H1 (cell line): ENCODE results near the gene UGT1A3. TPM values are rescaled to one million over a fixed set of nuclear protein-coding genes. Genes with fewer than 3 reads are reported as not detected.
A peak's percentile ranks its signal among the peaks of the same experiment; 100 is the strongest.

ENCODE experiments used
- CTCF ChIA-PET: fragments of 300-600 bp; sonication (Branson Sonifier 250); formaldehyde crosslinking; loops from one replicate; lab custom pipeline; 2021; ENCODE audit not compliant: partially characterized antibody; lab: Charles Lee
- POLR2A ChIA-PET: fragments of 300-600 bp; sonication (Branson Sonifier 250); formaldehyde crosslinking; loops from one replicate; lab custom pipeline; 2021; ENCODE audit warnings: inconsistent platforms; ENCODE audit not compliant: partially characterized antibody; lab: Charles Lee
- DNase-seq, 2 experiments: peaks; one replicate each; pipeline versions ENCODE4 v3.0.0 to v3.0.0-alpha.2; 2010 to 2022; ENCODE audit warnings: low spot score in 2 of 2, low read depth in 1 of 2, mixed read lengths in 1 of 2
- FAIRE-seq: peaks from 2 replicates; lab custom pipeline; 2011; peaks lifted over from hg19 to GRCh38; lab: Jason Lieb, UNC
- H2AFZ ChIP-seq: 2 replicates; pipeline ENCODE4 v1.8.1; 2012; ENCODE audit warnings: low read length, inconsistent platforms
- H2AK5ac ChIP-seq: 2 replicates; pipeline ENCODE4 v1.6.1; 2013; ENCODE audit warnings: low read depth, low read length
- H2BK120ac ChIP-seq: replicated peaks from 2 replicates; pipeline ENCODE3; 2013; ENCODE audit warnings: low read depth, low read length, inconsistent platforms
- H2BK12ac ChIP-seq: 2 replicates; pipeline ENCODE4 v1.6.1; 2013; ENCODE audit warnings: low read depth, low read length
- H2BK15ac ChIP-seq: 2 replicates; pipeline ENCODE4 v1.6.1; 2013; ENCODE audit warnings: low read length
- H2BK20ac ChIP-seq: 2 replicates; pipeline ENCODE4 v1.6.1; 2013; ENCODE audit warnings: low read length
- H2BK5ac ChIP-seq: 2 replicates; pipeline ENCODE4 v1.6.1; 2013; ENCODE audit warnings: low read depth, low read length
- H3K14ac ChIP-seq: 2 replicates; pipeline ENCODE4 v1.6.1; 2013; ENCODE audit warnings: inconsistent platforms; ENCODE audit not compliant: insufficient read length
- H3K18ac ChIP-seq: 2 replicates; pipeline ENCODE4 v1.6.1; 2013; ENCODE audit warnings: low read length; ENCODE audit errors: extremely low read depth
- H3K23ac ChIP-seq: 2 replicates; pipeline ENCODE4 v1.6.1; 2013; ENCODE audit warnings: inconsistent platforms; ENCODE audit not compliant: insufficient read length
- H3K23me2 ChIP-seq: 2 replicates; pipeline ENCODE4 v1.6.1; 2013; ENCODE audit warnings: low read depth, low read length
- H3K27ac ChIP-seq: 2 replicates; pipeline ENCODE4 v1.6.1; 2011; ENCODE audit warnings: low read depth, low read length, inconsistent platforms
- H3K27me3 ChIP-seq, 4 experiments: replicated peaks in 1 of 4; 1 replicate in 1 of 4; 2 replicates in 3 of 4; pipeline versions ENCODE4 v1.6.1 to v1.8.1; 2011 to 2013; ENCODE audit warnings: low read length in 3 of 4, mild to moderate bottlenecking in 3 of 4, inconsistent platforms in 2 of 4, mixed read lengths in 2 of 4, moderate library complexity in 1 of 4; ENCODE audit not compliant: control insufficient read depth in 3 of 4, insufficient read depth in 3 of 4; ENCODE audit errors: extremely low read depth in 1 of 4
- H3K36me3 ChIP-seq, 4 experiments: 2 replicates each; pipeline versions ENCODE4 v1.6.1 to v1.8.1; 2011 to 2013; ENCODE audit warnings: mild to moderate bottlenecking in 4 of 4, low read length in 3 of 4, moderate library complexity in 2 of 4, control low read depth in 1 of 4, inconsistent platforms in 1 of 4; ENCODE audit not compliant: insufficient read depth in 4 of 4, control insufficient read depth in 2 of 4
- H3K4ac ChIP-seq: replicated peaks from 2 replicates; pipeline ENCODE3; 2013; ENCODE audit warnings: low read length, low read depth, mixed read lengths, inconsistent platforms; ENCODE audit not compliant: insufficient read length
- H3K4me1 ChIP-seq, 4 experiments: replicated peaks in 1 of 4; 1 replicate in 1 of 4; 2 replicates in 3 of 4; pipeline versions ENCODE4 v1.6.1 to v1.8.1; 2011 to 2013; ENCODE audit warnings: low read length in 3 of 4, inconsistent platforms in 2 of 4, mixed read lengths in 1 of 4; ENCODE audit not compliant: insufficient read depth in 4 of 4, control insufficient read depth in 3 of 4
- H3K4me2 ChIP-seq, 2 experiments: 2 replicates each; pipeline versions ENCODE4 v1.6.1 to v1.8.1; 2011 to 2013; ENCODE audit warnings: low read depth in 2 of 2, low read length in 2 of 2, control low read depth in 1 of 2, inconsistent platforms in 1 of 2, mild to moderate bottlenecking in 1 of 2; ENCODE audit not compliant: insufficient read depth in 1 of 2
- H3K4me3 ChIP-seq, 4 experiments: fragments of 200-600, 300-600 bp in 1 of 4; sonication (generic), shearing (Covaris generic), sonication (Bioruptor Twin) in 1 of 4; 2 replicates each; pipeline versions ENCODE4 v1.5.1 to v1.8.1; 2011 to 2016; ENCODE audit warnings: low read length in 4 of 4, low read depth in 3 of 4, control low read depth in 2 of 4, inconsistent platforms in 2 of 4, mild to moderate bottlenecking in 2 of 4, mixed read lengths in 1 of 4, moderate library complexity in 1 of 4; ENCODE audit not compliant: insufficient read depth in 2 of 4; ENCODE audit errors: extremely low read depth in 1 of 4
- H3K56ac ChIP-seq: replicated peaks from 2 replicates; pipeline ENCODE3; 2013; ENCODE audit warnings: low read depth, mild to moderate bottlenecking, mixed read lengths, low read length, inconsistent platforms; ENCODE audit not compliant: insufficient read length
- H3K79me1 ChIP-seq: 2 replicates; pipeline ENCODE4 v1.6.1; 2013; ENCODE audit warnings: low read depth, low read length, control low read depth
- H3K79me2 ChIP-seq, 2 experiments: 2 replicates each; pipeline versions ENCODE4 v1.6.1 to v1.8.1; 2012 to 2013; ENCODE audit warnings: low read length in 2 of 2, mild to moderate bottlenecking in 2 of 2, inconsistent platforms in 1 of 2; ENCODE audit not compliant: insufficient read depth in 2 of 2, control insufficient read depth in 1 of 2
- H3K9ac ChIP-seq, 4 experiments: replicated peaks in 1 of 4; 1 replicate in 1 of 4; 2 replicates in 3 of 4; pipeline versions ENCODE4 v1.6.1 to v1.8.1; 2011 to 2013; ENCODE audit warnings: low read depth in 3 of 4, low read length in 3 of 4, control low read depth in 2 of 4, mild to moderate bottlenecking in 2 of 4, moderate library complexity in 2 of 4, inconsistent platforms in 1 of 4; ENCODE audit errors: extremely low read depth in 1 of 4
- H3K9me3 ChIP-seq, 2 experiments: 2 replicates each; pipeline versions ENCODE4 v1.6.1 to v1.8.1; 2012 to 2013; ENCODE audit warnings: mild to moderate bottlenecking in 2 of 2, moderate library complexity in 2 of 2, control low read depth in 1 of 2, inconsistent platforms in 1 of 2, low read depth in 1 of 2, low read length in 1 of 2, mixed read lengths in 1 of 2; ENCODE audit not compliant: insufficient read depth in 2 of 2
- H4K20me1 ChIP-seq, 2 experiments: replicated peaks in 1 of 2; 2 replicates each; pipeline versions ENCODE3 to v1.8.1; 2011 to 2013; ENCODE audit warnings: inconsistent platforms in 2 of 2, low read length in 2 of 2, mild to moderate bottlenecking in 1 of 2; ENCODE audit not compliant: insufficient read depth in 2 of 2, control insufficient read depth in 1 of 2
- H4K5ac ChIP-seq: 2 replicates; pipeline ENCODE4 v1.6.1; 2013; ENCODE audit warnings: low read length, low read depth, mixed read lengths, inconsistent platforms; ENCODE audit not compliant: insufficient read length
- H4K8ac ChIP-seq: 2 replicates; pipeline ENCODE4 v1.8.0; 2013; ENCODE audit warnings: mild to moderate bottlenecking, moderate library complexity, low read length, inconsistent platforms; ENCODE audit not compliant: insufficient read depth; ENCODE audit errors: extremely low read depth
- H4K91ac ChIP-seq: replicated peaks from 2 replicates; pipeline ENCODE3; 2013; ENCODE audit warnings: low read length, mixed read lengths, inconsistent platforms; ENCODE audit not compliant: insufficient read length
- ATF2 ChIP-seq: IDR thresholded peaks from 2 replicates; pipeline ENCODE4 v1.6.1; 2012; ENCODE audit warnings: low read length, inconsistent platforms
- CBX8 ChIP-seq: fragments of 300-800, 300-1000 bp; sonication (generic); IDR thresholded peaks from 2 replicates; pipeline ENCODE4 v1.7.1; 2016; ENCODE audit warnings: low read depth, low read length, borderline replicate concordance
- CHD2 ChIP-seq: IDR thresholded peaks from 2 replicates; pipeline ENCODE4 v1.6.1; 2012; ENCODE audit warnings: low read length, improper control_type of control experiment
- E2F6 ChIP-seq: IDR thresholded peaks from 2 replicates; pipeline ENCODE4 v1.6.1; 2012; ENCODE audit warnings: inconsistent platforms
- EZH2 ChIP-seq: fragments of 200-600 bp; sonication (generic); IDR thresholded peaks from 2 replicates; pipeline ENCODE4 v1.7.1; 2012; ENCODE audit warnings: low read depth, mild to moderate bottlenecking, moderate library complexity, low read length, inconsistent platforms; ENCODE audit not compliant: severe bottlenecking
- RAD21 ChIP-seq, 2 experiments: IDR thresholded peaks in 1 of 2; conservative IDR thresholded peaks in 1 of 2; 2 replicates each; pipeline ENCODE4 v1.6.1; 2011; ENCODE audit warnings: low read depth in 2 of 2, low read length in 2 of 2, improper control_type of control experiment in 1 of 2, inconsistent platforms in 1 of 2, mild to moderate bottlenecking in 1 of 2, moderate library complexity in 1 of 2
- SAP30 ChIP-seq: fragments of 300-600 bp; sonication (generic); IDR thresholded peaks from 2 replicates; pipeline ENCODE4 v1.7.1; 2012; ENCODE audit warnings: low read length, moderate library complexity, mild to moderate bottlenecking, inconsistent platforms; ENCODE audit not compliant: insufficient read depth, insufficient replicate concordance
- SIX5 ChIP-seq: IDR thresholded peaks from 2 replicates; pipeline ENCODE4 v1.6.1; 2011; ENCODE audit warnings: mild to moderate bottlenecking, low read depth, low read length
- SP2 ChIP-seq: IDR thresholded peaks from 2 replicates; pipeline ENCODE4 v1.6.1; 2012; ENCODE audit warnings: mild to moderate bottlenecking, low read length, inconsistent platforms
- WGBS, 2 experiments: shearing (Covaris generic) in 1 of 2; methylation state at CpG; one replicate each; pipeline versions ENCODE4 v1.1.6 to v1.1.7; 2013 to 2015; ENCODE audit warnings: low lambda C conversion rate in 2 of 2, mixed read lengths in 2 of 2, inconsistent platforms in 1 of 2, low coverage in 1 of 2, missing lambda C conversion rate in 1 of 2; ENCODE audit not compliant: insufficient replicate concordance in 2 of 2, insufficient coverage in 1 of 2, insufficient read length in 1 of 2; ENCODE audit errors: extremely low coverage in 1 of 2, missing lambda C conversion rate in 1 of 2; 5-methylcytosine and 5-hydroxymethylcytosine counted together
- polyA plus RNA-seq, 7 experiments: library from polyadenylated mRNA; depleted of rRNA in 3 of 7; stranded (reverse) in 5 of 7; unstranded in 2 of 7; fragments of >200 nt in 5 of 7; fragments of 200-250 nt in 2 of 7; gene quantifications; 1 replicate in 5 of 7; 2 replicates in 1 of 7; 4 replicates in 1 of 7; pipeline versions ENCODE4 v1.2.1 to v1.2.3, GENCODE V29; 2011 to 2013; ENCODE audit warnings: missing spikeins in 2 of 7, mixed read lengths in 2 of 7
- total RNA-seq: library from RNA; stranded (reverse); fragmentation: NEBNext Ultra II Directional; extraction: Animal tissue kit (Norgen Biotek cat#: 25700); gene quantifications from 2 replicates; pipeline ENCODE4 v1.2.1, GENCODE V29; 2021

UGT1A3 gene
- total and polyA plus RNA-seq, 2 of the 8 experiments (the other 6 are each of a cell fraction or from before 2014, with no cell fraction given): not detected

- H3K56ac ChIP-seq: no peak overlapping the region
- H3K36me3 ChIP-seq: no peaks in the 10 kb centered on the region
- peaks cover 0 to 5% (median 4%) of the 10 kb centered on the region in 4 experiments; a peak in 2 of 7 replicates for H3K4me1 ChIP-seq
- DNase-seq (no peak), FAIRE-seq (no peak)
- H4K91ac ChIP-seq: no peak overlapping the region
- no peak overlapping the region for H3K4ac ChIP-seq
- ChIA-PET CTCF (no interaction called here), POLR2A (no interaction called here)
- no peak overlapping the region for H3K14ac ChIP-seq
- H3K9ac ChIP-seq: no peak overlapping the region
- H3K23ac ChIP-seq: no peak overlapping the region
- H4K20me1 ChIP-seq: no peaks in the 10 kb centered on the region
- H4K5ac ChIP-seq: no peak overlapping the region
- no peak overlapping the region for H3K27ac ChIP-seq
- TF ChIP-seq SP2: no peak
- TF ChIP-seq ATF2: no peak
- no peak for TF ChIP-seq RAD21 (IDR thresholded peaks at IDR 0.05 in 1 of 2, conservative IDR thresholded peaks at IDR 0.05 in 1 of 2; ENCODE audit: low read depth in 2 of 2, low read length in 2 of 2)
- TF ChIP-seq CHD2: no peak
- no peak for TF ChIP-seq SIX5
- no peak for TF ChIP-seq CBX8
- no peak for TF ChIP-seq E2F6
- TF ChIP-seq SAP30: no peak
- TF ChIP-seq EZH2: no peak
- H2BK15ac ChIP-seq: no peak overlapping the region
- no peak overlapping the region for H3K4me2 ChIP-seq
- H2BK12ac ChIP-seq: no peak overlapping the region
- H3K9me3 ChIP-seq: peaks cover 0 to 2% of the 10 kb centered on the region in 2 experiments; a peak in 1 of 4 replicates
- no peak overlapping the region for H2BK20ac ChIP-seq
- no peak overlapping the region for H4K8ac ChIP-seq
- H3K23me2 ChIP-seq: peaks cover 2% of the 10 kb centered on the region; the same call in 1 of the 2 replicates
- no peak overlapping the region for H2BK120ac ChIP-seq
- no peaks in the 10 kb centered on the region for H3K27me3 ChIP-seq
- H3K18ac ChIP-seq: no peak overlapping the region
- WGBS, 2 experiments: 93% methylated on average over 6 of the region's 6 CpGs; no CpG with 5 or more reads in 1 of the 2 experiments
- no peaks in the 10 kb centered on the region for H3K79me2 ChIP-seq
- H2AK5ac ChIP-seq: no peak overlapping the region
- H2BK5ac ChIP-seq: no peak overlapping the region
- no peaks in the 10 kb centered on the region for H3K79me1 ChIP-seq
- H3K4me3 ChIP-seq: no peak overlapping the region
- H2AFZ ChIP-seq: 0 out of 2 replicates have a peak overlapping the region, but pooled peaks have one; percentile 16
Observed at GRCh38 chr2:233693963-233694362, 34.9 kb upstream of the UGT1A3 start.
